Activated CD4-positive, alpha-beta T cell treated with anti-CD3 and anti-CD28 coated beads, Interleukin-2, amount 50 U/mL, for 16 hours (primary cell): Measurements from ENCODE around the gene IP6K1.

Experiments
- DNase-seq: peaks from one replicate; pipeline ENCODE4 v3.0.0-alpha.2; 2020

The IP6K1 gene

DNA sequence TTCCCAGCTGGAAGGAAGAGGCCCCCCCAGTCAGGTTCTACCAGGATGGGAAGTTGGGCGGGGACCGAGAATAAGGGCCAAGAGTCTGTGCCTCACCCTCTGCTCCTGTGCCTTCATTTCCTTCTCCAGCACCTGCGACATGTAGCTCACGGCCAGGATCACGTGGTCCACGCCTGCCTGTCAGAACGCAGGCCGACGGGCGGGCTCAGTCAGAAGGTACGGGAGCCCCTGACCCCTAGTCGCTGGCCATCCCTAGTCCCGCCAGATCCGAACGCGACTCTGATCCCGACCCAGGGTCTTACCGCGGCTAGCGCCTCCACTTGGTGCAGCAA lies 63.1 kb downstream of the IP6K1 start:
- peak; percentile 69 for DNase-seq

DNA sequence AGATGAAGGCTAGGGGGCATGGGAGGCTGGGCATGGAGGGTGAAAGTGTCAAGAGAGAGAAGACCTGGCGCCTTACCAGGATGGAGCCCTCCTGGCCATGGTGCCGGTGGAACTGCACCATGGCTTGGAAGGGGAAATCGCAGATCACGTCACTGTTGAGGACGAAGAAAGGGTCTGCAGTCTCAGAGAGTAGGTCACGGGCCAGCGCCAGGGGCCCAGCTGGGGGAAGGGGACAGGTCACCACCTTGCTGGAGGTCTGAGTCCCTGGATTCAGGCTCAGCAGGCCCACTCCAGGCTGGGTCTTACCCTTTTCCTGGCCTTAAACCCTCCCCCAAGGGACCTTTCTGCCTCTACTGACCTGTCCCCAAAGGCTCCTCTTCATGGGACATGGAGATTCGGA lies 63.4 kb downstream of the IP6K1 start:
- no peak for DNase-seq

DNA sequence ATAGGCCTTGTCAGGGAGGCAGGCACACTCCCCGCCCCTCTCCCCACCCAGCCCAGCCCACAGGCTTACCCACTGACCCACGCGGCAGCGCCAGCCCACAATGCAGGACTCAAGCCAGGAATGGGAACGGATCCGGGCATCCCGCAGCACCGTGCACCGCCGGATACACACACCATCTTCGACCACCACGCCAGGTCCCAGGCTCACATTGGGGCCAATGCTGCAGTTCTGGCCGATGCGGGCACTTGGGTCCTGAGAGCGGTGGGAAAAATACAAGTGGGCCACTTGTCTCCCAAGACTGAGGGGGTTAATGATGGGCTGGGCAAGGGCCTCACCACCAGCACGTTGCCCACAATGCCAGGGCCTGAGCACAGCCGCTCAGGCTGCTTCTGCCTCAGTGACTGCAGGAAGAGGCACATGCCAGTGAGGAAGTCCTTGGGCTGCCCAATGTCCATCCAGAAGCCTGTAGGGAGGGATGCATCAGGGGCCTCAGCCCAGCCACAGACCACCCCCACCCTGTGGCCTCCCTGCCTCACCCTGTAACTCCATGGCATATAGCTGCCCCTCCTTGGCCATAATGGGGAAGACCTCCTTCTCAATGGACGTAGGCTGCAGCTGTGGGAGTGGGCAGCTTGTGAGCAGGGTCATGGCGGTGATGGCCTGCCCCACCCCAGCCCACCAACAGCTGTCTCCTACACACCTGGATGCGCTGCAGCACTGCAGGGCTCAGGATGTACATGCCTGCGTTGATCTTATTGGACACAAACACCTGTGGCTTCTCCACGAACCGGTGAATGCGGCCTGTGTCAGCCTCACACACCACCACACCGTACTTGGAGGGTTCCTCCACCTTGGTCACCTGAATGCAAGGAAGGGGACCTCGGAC lies 64.2 kb downstream of the IP6K1 start:
- DNase-seq: no peak

DNA sequence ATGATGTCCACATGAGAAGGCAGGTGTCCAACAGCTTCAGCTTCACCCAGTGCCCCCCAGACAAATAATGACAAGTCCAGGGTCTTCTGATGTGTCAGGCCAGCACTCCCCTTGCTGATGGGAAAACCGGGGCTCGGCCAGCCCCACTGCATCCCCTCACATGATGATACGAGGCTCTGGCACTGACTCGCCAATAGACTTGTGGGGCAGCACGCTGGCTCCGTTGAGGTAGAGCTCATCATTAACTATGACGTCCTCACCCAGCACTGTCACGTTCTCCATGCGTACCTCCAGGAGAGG lies 64.8 kb downstream of the IP6K1 start:
- no peak for DNase-seq

DNA sequence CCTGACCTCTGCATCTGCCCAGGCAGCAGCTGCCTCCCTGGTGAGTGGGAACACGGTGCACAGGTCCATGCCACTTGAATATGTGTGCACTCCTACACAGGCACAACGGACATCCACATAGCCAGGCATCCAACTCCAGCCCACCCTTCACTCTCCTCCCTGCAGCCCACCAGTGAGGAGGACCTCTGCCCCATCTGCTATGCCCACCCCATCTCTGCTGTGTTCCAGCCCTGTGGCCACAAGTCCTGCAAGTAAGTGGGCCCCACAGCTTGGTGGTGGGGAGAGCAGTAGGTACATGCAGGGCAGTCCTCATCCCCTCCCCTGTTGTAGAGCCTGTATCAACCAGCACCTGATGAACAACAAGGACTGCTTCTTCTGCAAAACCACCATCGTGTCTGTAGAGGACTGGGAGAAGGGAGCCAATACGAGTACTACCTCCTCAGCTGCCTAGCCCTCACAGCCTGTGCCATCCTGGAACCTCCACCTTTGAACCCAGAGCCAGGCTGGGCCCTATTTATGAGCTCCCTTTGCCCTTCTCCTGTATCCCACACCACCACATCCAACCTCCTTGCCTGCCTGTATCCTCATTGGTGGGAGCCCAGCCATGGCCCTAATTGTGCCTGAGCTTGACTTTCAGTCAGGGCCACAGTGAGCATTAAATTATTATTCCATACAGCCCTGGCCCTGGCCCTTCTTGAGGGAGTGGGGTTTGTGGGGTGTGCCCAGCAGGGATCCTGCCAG lies 65.3 kb downstream of the IP6K1 start:
- no peak for DNase-seq

DNA sequence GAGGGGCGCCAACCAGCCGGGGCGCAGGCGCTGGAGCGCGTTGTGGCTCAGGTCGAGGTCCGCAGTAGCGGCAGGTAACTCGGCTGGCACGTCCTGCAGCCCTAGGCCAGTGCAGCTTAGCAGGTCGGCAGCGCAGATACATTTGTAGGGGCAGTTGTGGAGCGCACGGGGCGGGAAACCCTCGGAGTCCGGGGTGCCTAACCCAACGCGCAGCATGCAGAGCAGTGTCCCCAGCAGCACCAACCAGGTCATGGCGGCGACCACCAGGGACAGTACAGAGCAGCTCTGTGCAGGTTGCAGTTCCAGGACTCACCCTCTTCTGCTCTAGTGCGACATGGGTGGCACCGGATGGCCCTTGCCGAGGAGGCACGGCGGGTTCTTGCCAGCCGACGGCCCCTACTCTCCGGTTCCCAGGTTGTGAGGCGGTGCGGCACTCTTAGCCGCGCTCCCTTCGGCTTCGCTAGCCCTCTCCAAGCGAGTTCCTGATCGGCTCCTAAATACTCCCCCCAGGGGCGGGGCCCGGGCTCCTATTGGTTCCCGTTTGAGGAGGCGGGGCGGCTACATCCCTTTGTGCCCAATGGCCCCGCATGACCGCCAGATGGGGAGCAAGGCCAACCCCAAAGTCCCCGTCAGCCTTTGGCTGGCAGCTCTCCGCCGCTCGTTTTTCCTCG lies 67.0 kb downstream of the IP6K1 start, which contains the start of gene AMIGO3:
AMIGO3 (minus strand) TSS at position 471 of the 671 bp plus-strand sequence; CDS start at position 252, 219 bp downstream.
- DNase-seq: peak; percentile 93

DNA sequence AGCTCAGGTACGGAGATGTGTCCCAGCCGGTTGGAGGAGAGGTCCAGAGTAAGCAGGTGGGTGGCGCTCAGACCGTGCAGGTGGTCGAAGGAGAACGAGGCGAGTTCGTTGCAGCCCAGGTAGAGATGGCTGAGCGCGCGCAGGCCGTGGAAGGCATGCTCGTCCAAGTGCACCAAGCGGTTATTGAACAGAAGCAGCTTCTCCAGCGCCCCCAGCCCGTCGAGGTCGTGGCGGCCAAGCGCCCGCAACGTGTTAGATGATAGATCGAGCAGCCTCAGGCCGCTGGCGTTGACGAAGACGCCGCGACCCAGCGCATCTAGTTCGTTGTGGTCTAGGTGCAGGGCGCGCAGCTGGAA lies 67.5 kb downstream of the IP6K1 start:
- no peak for DNase-seq

DNA sequence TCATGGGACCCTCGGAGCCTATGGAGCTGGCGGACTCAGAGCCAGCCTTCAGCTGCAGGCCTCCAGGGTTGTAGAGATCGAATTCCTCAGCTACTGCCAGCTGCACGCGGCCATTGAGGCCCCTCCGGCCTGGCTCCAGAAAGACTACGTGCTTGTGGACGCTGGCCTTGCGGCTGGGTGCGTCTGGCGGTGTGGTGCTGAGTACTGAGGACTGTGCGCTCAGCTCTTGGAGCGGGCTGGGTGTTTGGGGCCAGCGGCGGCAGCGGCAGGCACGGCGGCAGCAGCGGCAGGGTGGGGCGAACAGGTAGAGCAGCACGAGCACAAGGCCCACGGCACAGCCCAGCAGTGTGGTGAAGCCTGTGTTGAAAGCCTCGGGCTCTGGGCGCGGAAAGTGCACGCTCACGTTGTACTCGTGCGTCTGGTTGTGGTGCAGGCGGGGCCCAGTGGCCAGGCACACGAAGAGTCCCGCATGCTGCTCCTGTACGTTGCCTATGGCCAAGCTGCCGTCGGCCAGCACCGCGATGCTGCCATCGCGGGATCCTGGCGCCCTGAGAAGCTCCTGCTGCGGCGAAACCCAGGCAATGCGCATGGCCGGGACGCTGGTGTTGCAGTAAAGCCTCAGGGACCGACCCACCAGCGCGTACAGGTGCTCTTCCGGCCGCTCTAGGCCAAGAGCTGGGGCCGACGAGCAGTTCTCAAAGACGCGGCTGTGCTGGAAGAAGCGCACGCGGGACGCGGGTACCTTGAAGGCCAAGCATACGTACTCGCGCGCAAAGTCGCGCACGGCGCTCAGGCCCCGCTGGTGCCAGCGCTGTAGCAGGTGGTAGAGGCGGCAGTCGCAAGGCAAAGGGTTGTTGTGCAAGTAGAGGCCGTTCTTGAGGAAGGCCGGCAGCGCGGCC lies 68.1 kb downstream of the IP6K1 start:
- DNase-seq: no peak

DNA sequence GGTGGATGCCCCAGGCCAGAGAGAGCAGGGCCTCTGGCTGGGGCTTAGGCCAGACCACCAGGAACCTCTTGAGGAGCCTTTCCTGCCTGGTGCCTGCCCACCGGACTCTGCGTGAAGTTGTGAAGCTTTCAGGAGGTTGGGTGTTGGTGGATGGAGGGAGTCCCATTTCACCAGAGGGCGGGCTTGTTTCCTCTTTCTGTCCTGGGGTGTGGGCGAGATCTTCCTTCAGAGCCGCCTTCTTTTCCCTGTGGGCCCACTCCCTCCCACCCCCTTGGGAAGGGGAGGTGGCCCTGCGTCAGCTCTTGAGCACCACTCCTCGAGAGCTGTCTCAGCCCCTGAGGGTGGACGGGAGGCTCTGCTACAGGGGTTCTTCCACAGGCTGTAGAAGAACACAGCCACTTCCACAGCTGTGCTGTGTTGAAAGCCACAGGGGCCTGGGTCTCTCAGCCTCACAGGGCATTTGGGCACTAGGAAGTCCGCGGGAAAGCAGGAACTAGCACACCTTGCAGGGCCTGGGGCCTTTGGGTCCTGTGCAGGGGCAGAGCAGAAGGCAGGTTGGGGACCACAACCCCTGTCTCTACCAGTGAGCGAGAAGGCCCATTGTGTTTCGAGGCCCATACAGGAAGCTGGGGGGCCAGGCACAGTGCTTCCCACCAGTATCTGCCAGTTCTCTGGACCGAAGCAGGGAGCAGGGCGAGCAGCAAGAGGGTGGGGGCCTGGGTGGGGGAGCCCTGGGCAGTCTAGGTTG lies 69.0 kb downstream of the IP6K1 start:
- DNase-seq: no peak

DNA sequence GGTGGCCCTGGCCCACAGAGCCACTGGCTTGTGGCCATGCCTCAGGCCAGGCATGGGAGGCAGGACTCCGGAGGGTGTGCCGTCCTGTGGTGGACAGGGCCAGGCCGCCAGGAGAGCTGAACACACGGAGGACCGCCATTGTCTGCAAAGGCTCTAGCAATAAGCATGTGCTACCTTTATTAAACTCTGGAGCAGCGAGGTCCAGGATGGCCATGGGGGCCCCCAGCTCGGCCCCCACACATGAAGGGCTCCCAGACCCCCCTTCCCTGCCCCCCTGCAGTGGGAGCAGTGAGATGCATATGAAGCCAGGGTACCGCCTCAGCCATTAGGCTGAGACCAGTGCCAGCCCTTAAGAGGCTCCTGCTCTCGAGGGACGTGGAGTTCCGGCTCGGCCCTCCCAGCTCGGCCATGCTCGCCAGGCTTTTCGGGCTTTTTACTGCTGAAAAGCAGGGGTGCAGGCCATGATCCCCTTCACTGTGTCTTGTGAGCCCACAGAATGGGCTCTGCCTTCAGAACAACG lies 69.6 kb downstream of the IP6K1 start:
- DNase-seq: no peak

DNA sequence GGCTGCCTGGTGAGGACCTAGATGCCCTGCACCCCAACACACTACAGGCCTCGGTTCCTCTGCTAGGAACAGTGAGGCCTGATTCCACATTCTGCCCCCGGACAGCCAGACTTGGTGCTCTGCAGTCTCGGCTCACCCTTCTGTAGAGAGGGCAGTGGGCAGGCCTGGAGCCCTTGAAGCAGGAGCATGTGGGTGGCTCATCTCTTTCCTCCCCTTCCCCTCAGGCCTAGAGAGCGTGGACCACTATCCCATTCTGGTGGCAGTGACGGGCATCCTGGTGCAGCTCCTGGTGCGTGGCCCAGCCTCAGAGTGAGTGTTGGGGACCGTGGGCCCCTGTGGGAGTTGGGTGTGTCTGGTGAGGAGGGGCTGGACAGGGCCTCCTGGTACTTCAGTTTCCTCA lies 70.2 kb downstream of the IP6K1 start:
- DNase-seq: no peak

DNA sequence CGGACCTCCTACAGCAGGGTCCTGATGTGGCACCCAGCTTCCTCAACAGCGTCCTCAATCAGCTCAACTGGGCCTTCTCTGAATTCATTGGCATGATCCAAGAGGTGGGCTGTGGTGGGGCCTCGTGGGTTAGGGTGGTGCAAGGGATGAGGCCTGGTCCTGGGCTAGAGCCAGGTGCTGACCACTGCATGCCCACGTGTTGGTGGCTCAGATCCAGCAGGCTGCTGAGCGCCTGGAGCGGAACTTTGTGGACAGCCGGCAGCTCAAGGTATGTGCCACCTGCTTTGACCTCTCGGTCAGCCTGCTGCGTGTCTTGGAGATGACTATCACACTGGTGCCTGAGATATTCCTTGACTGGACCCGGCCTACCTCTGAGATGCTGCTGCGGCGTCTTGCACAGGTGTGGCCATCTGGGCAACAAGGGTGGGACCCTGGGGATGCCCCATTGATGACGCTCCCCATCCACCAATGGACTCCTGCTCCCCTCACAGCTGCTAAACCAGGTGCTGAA lies 70.7 kb downstream of the IP6K1 start:
- DNase-seq: no peak

DNA sequence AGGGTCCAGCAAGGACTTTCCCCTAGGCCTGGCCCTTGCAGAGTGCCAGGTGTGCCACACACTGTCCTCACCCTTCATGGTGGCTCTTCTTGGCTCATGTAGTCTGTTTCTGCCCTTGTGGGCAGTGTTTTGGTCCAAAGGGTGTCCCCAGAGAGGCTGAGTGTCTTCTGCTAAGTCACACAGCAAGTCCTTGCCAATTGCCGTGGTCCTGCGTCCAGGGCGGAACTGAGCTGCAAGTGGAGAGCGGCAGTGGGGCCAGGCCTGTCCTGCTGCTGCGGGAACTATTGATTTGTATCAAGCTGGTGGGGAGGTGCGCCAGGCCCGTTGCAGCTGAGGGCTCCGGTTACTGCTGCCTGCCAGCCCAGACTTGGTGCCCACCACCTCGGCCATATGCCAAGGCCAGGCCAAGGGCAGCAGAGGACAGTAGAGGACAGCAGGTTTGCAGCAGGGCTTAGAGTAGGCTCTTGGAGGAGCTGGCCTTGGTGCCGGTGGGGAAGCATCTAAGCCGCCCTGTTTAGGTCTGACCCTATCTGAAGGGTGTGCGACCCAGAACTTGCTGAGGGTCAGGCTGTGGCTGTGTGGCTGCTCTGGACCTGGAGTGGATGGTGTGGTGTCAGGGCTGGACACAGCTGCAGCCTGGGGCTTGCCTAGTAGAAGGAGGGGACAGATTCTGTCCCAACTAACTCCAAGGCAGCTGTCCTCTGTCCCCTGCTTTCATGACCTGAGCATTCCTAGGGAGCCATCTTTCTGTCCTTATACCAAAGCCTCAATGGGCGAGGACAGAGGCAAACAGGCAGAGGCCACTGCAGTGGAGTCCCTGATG lies 71.4 kb downstream of the IP6K1 start:
- no peak for DNase-seq

DNA sequence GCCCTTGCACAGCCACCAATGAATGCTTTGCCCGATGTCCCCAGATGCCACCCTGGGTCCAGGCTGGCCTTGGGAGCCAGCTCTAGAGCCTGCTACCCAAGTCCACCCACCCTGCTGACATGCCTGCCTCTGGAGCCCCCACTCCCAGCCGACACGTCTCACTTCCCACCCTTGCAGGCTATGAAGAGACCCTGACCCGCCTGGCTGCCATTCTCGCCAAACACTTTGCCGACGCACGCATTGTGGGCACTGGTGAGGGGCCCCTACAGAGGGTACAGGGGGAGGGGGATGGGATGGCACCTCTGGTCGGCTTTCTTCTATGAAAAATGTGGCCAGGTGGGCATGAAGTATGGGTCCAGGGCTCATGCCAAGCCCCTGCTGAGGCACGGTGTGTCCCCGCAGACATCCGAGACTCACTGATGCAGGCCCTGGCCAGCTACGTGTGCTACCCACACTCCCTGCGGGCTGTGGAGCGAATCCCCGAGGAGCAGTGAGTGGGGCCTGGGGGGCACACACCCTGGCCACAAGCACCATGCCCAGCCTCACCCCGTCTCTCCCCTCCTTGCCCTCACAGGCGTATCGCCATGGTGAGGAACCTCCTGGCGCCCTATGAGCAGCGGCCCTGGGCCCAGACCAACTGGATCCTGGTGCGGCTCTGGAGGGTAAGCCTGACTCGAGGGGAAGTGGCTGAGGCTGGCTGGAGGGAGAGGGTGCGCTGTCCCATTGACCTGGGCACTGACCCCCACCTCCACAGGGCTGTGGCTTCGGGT lies 72.8 kb downstream of the IP6K1 start:
- DNase-seq: no peak

DNA sequence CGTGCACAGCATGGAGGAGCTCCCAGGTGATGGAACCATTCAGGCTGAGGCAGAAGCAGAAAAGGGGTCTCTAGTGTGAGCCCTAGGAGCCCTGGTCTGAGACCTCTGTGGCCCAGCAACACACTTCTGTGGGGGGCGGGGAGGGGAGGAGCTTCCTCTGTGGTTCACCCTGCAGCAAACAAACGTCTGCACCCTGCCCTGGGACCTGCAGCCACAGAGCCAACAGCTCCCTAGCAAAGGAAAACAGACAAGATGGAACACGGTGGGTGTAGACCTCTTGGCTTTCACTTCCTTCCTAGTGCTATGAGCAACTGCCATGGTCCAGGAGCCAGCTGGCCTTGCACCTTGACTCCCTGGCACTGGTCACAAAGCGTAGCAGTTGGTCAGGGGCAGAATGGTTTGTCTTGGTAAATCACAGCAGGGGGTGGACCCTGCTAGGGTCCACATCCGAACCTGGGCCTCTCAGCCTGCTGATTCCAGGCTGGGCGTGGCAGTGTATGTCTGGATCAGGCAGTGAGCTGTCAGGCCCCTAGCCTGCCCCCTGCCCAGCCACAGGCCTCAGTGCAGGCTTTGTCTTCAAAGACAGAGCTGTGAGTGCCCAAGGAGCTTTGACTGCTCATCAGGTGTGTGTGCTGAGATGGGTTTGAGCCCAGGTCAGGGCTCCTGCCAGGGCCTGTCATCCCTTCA lies 73.6 kb downstream of the IP6K1 start:
- DNase-seq: no peak

DNA sequence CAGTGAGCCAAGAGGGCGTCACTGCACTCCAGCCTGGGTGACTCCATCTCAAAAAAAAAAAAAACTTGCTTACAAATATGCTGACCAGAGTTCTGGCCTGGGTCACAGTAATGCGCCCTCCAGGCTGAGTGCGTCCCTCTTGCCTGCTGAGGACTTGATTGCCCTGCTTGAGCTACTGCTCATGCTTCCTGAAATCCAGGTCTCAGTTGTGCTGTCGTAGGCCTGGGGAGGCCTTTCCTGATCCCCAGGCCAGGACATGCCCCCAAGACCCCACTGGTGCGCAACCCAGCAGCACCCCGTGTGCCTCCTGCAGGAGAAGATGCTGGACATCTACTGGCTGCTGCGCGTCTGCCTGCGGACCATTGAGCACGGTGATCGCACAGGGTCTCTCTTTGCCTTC lies 74.2 kb downstream of the IP6K1 start:
- no peak for DNase-seq

DNA sequence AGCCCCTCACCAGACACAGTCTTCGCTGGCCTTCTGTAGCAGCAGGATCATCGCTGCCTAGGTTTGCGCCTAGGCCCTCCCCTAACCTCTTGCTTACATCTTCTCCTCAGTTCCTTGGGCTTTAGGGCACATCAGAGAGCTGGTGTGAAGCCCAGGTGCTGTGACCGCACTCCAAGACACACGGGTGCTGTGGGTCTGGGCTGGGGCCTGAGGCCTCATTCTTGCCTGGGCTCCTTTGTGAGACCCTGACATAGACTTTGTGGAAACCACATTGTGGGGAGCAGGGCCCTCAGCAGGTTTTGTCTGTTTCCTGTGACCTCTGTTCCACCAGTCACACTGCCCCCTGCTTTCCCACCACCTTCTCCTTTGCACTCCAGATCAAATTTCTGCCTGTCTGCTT lies 74.9 kb downstream of the IP6K1 start:
- no peak for DNase-seq

DNA sequence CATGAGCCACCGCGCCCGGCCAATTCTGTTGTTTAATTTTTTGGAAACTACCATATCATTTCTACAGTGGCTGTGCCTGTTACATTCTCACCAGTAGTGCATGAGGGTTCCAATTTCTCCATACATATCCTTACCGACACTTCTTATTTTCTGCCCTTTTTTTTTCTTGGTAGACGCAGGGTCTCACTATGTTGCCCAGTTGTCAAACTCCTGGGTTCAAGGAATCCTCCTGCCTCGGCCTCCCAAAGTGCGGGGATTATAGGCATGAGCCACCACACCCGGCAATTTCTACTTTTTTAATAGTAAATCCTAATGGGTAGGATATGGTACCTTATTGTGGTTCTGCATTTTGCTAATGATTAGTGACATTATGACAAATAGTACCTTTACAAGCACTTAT lies 76.5 kb downstream of the IP6K1 start:
- no peak for DNase-seq

DNA sequence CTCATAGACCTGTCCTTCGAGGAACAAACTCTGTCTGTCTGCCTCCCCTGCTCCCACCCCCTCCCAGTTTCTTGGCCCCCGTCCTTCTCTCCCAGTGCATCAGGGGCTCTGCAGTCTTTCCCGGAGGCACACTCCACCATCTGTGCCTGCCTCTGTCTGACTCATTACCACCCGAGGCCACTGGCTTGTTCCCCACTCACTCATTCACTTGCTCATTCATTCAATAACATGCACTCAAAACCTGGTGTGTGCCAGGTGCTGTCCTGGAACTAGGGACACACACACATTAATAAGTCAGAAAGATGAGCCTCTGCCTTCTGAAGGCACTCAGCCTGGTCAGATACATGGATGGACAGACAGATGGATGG lies 79.2 kb downstream of the IP6K1 start:
- no peak for DNase-seq
